Astrocyte (in vitro differentiated cells and primary cell): ENCODE data around the gene KIF7. TPM values are rescaled to one million over a fixed set of nuclear protein-coding genes. Genes with fewer than 3 reads are reported as not detected.

Experiments
- DNase-seq: peaks from one replicate; pipeline ENCODE4 v3.0.0-alpha.2; 2010; ENCODE audit warnings: low read depth
- FAIRE-seq: peaks from 2 replicates; lab custom pipeline; 2011; peaks lifted over from hg19 to GRCh38; lab: Jason Lieb, UNC
- H2AFZ ChIP-seq: 2 replicates; pipeline ENCODE4 v1.6.0; 2012; ENCODE audit warnings: low read depth, low read length, inconsistent platforms
- H3K27ac ChIP-seq: 2 replicates; pipeline ENCODE4 v1.5.1; 2011; ENCODE audit warnings: low read depth, low read length, inconsistent platforms
- H3K27me3 ChIP-seq: 2 replicates; pipeline ENCODE4 v1.6.0; 2011; ENCODE audit warnings: low read length, inconsistent platforms; ENCODE audit not compliant: insufficient read depth
- H3K36me3 ChIP-seq: 2 replicates; pipeline ENCODE4 v1.5.1; 2011; ENCODE audit warnings: low read length, inconsistent platforms; ENCODE audit not compliant: insufficient read depth
- H3K4me1 ChIP-seq: 2 replicates; pipeline ENCODE4 v1.5.1; 2011; ENCODE audit warnings: low read length, inconsistent platforms; ENCODE audit not compliant: insufficient read depth
- H3K4me2 ChIP-seq: 2 replicates; pipeline ENCODE4 v1.6.0; 2012; ENCODE audit warnings: low read length, inconsistent platforms
- H3K4me3 ChIP-seq: 2 replicates; pipeline ENCODE4 v1.5.1; 2011; ENCODE audit warnings: low read depth, mild to moderate bottlenecking, low read length, inconsistent platforms; ENCODE audit not compliant: insufficient read depth
- H3K79me2 ChIP-seq: 2 replicates; pipeline ENCODE4 v1.6.0; 2012; ENCODE audit warnings: mild to moderate bottlenecking, low read length, inconsistent platforms; ENCODE audit not compliant: insufficient read depth
- H3K9ac ChIP-seq: 2 replicates; pipeline ENCODE4 v1.6.0; 2012; ENCODE audit warnings: mild to moderate bottlenecking, low read length, inconsistent platforms
- H3K9me3 ChIP-seq: 2 replicates; pipeline ENCODE4 v1.5.1; 2012; ENCODE audit warnings: low read depth, mild to moderate bottlenecking, low read length, inconsistent platforms; ENCODE audit not compliant: insufficient read depth
- H4K20me1 ChIP-seq: 2 replicates; pipeline ENCODE4 v1.6.0; 2012; ENCODE audit warnings: low read length, inconsistent platforms; ENCODE audit not compliant: insufficient read depth
- H3K27ac Mint-ChIP-seq: one replicate; pipeline ENCODE4 v1.8.0; 2021; ENCODE audit warnings: mild to moderate bottlenecking, mixed read lengths; ENCODE audit not compliant: unreplicated experiment
- H3K27me3 Mint-ChIP-seq: one replicate; pipeline ENCODE4 v1.8.0; 2021; ENCODE audit warnings: low read depth, mixed read lengths; ENCODE audit not compliant: unreplicated experiment
- H3K36me3 Mint-ChIP-seq: one replicate; pipeline ENCODE4 v1.8.0; 2021; ENCODE audit warnings: low read depth, mixed read lengths; ENCODE audit not compliant: unreplicated experiment
- H3K4me1 Mint-ChIP-seq: one replicate; pipeline ENCODE4 v1.8.0; 2021; ENCODE audit warnings: low read depth, mixed read lengths; ENCODE audit not compliant: unreplicated experiment
- H3K4me3 Mint-ChIP-seq: one replicate; pipeline ENCODE4 v1.8.0; 2021; ENCODE audit warnings: mild to moderate bottlenecking, moderate library complexity, mixed read lengths; ENCODE audit not compliant: unreplicated experiment
- H3K9me3 Mint-ChIP-seq: one replicate; pipeline ENCODE4 v1.8.0; 2021; ENCODE audit warnings: mild to moderate bottlenecking, mixed read lengths; ENCODE audit not compliant: unreplicated experiment
- CTCF ChIP-seq: IDR thresholded peaks from 2 replicates; pipeline ENCODE4 v1.5.1; 2011; ENCODE audit warnings: low read depth, mild to moderate bottlenecking, inconsistent platforms, low read length, moderate library complexity; ENCODE audit not compliant: insufficient read depth
- EZH2 ChIP-seq: IDR thresholded peaks from 2 replicates; pipeline ENCODE4 v1.6.1; 2012; ENCODE audit warnings: mild to moderate bottlenecking, low read length, inconsistent platforms; ENCODE audit not compliant: insufficient read depth
- total RNA-seq: library from RNA; stranded (reverse); gene quantifications from 2 replicates; pipeline ENCODE4 v1.2.1, GENCODE V29; 2021

KIF7 gene
- total RNA-seq, 1 donor from 2014 or later: 5.1 TPM

GRCh38 chr15:89660556-89660955 lies 5.3 kb upstream of the KIF7 start:
- Histone ChIP-seq H2AFZ (no peak overlapping the region), H4K20me1 (no peaks in the 10 kb centered on the region), H3K79me2 (no peaks in the 10 kb centered on the region), H3K36me3 (no peaks in the 10 kb centered on the region), H3K9ac (no peak overlapping the region), H3K4me3 (no peak overlapping the region), H3K27ac (no peak overlapping the region), H3K4me2 (no peak overlapping the region), H3K4me1 (peaks cover 15% of the 10 kb centered on the region), H3K27me3 (no peaks in the 10 kb centered on the region), H3K9me3 (no peaks in the 10 kb centered on the region)
- Mint-ChIP-seq H3K27ac (no peak overlapping the region), H3K9me3 (peaks cover 2% of the 10 kb centered on the region), H3K4me3 (no peak overlapping the region), H3K36me3 (no peaks in the 10 kb centered on the region), H3K27me3 (peaks cover 15% of the 10 kb centered on the region), H3K4me1 (peaks cover 6% of the 10 kb centered on the region)
- FAIRE-seq: no peak
- TF ChIP-seq EZH2: no peak
- TF ChIP-seq CTCF: no peak
- DNase-seq: no peak

GRCh38 chr15:89659295-89659694 lies 4.0 kb upstream of the KIF7 start:
- no peaks in the 10 kb centered on the region for H4K20me1 ChIP-seq
- Mint-ChIP-seq H3K4me3 (no peak overlapping the region), H3K9me3 (peaks cover 2% of the 10 kb centered on the region), H3K36me3 (no peaks in the 10 kb centered on the region), H3K27me3 (peaks cover 20% of the 10 kb centered on the region), H3K27ac (no peak overlapping the region), H3K4me1 (peaks cover 10% of the 10 kb centered on the region)
- no peak overlapping the region for H3K27ac ChIP-seq
- no peak overlapping the region for H2AFZ ChIP-seq
- H3K79me2 ChIP-seq: peaks cover 4% of the 10 kb centered on the region
- no peak overlapping the region for H3K4me3 ChIP-seq
- H3K9ac ChIP-seq: no peak overlapping the region
- H3K4me1 ChIP-seq: peaks cover 16% of the 10 kb centered on the region
- H3K27me3 ChIP-seq: no peaks in the 10 kb centered on the region
- H3K4me2 ChIP-seq: no peak overlapping the region
- H3K9me3 ChIP-seq: no peaks in the 10 kb centered on the region
- H3K36me3 ChIP-seq: no peaks in the 10 kb centered on the region
- no peak for DNase-seq
- no peak for FAIRE-seq
- no peak for TF ChIP-seq CTCF

GRCh38 chr15:89657686-89658200 lies 2.5 kb upstream of the KIF7 start:
- H3K27ac Mint-ChIP-seq: no peak overlapping the region
- Histone ChIP-seq H4K20me1 (peaks cover 10% of the 10 kb centered on the region), H3K9ac (no peak overlapping the region), H3K36me3 (no peaks in the 10 kb centered on the region), H3K4me1 (peaks cover 10% of the 10 kb centered on the region), H3K27ac (no peak overlapping the region), H2AFZ (no peak overlapping the region), H3K27me3 (no peaks in the 10 kb centered on the region), H3K4me3 (no peak overlapping the region), H3K9me3 (no peaks in the 10 kb centered on the region), H3K79me2 (peaks cover 16% of the 10 kb centered on the region), H3K4me2 (no peak overlapping the region)
- TF ChIP-seq CTCF (no peak), EZH2 (no peak)
- DNase-seq (no peak), FAIRE-seq (no peak)
- H3K36me3 Mint-ChIP-seq: no peaks in the 10 kb centered on the region
- peaks cover 26% of the 10 kb centered on the region for H3K27me3 Mint-ChIP-seq
- peaks cover 2% of the 10 kb centered on the region for H3K9me3 Mint-ChIP-seq
- H3K4me1 Mint-ChIP-seq: peaks cover 9% of the 10 kb centered on the region
- no peak overlapping the region for H3K4me3 Mint-ChIP-seq
